DOHH2 (cell line): ENCODE data around the gene PCDH9.

Experiments
- H3F3A ChIP-seq: fragments of 200-600 bp; sonication (generic), shearing (Covaris generic); 2 replicates; pipeline ENCODE4 v1.6.0; 2016; ENCODE audit warnings: antibody characterized with exemption, mild to moderate bottlenecking; ENCODE audit not compliant: control insufficient read depth, insufficient read depth
- H3K27ac ChIP-seq: fragments of 200-600 bp; sonication (generic); 2 replicates; pipeline ENCODE4 v1.5.1; 2014; ENCODE audit warnings: low read depth, mild to moderate bottlenecking, low read length, moderate library complexity
- H3K27me3 ChIP-seq: fragments of 200-600 bp; sonication (generic); 2 replicates; pipeline ENCODE4 v1.6.1; 2014; ENCODE audit warnings: mild to moderate bottlenecking, low read length, mixed read lengths; ENCODE audit not compliant: control insufficient read depth
- H3K36me3 ChIP-seq: fragments of 200-600 bp; sonication (generic); 2 replicates; pipeline ENCODE4 v1.6.1; 2014; ENCODE audit warnings: mild to moderate bottlenecking, low read length, moderate library complexity, mixed read lengths; ENCODE audit not compliant: control insufficient read depth
- H3K4me1 ChIP-seq: fragments of 200-600 bp; sonication (generic); 2 replicates; pipeline ENCODE4 v1.6.1; 2014; ENCODE audit warnings: mild to moderate bottlenecking, low read length, mixed read lengths; ENCODE audit not compliant: control insufficient read depth
- H3K4me2 ChIP-seq: fragments of 200-600 bp; sonication (generic); 2 replicates; pipeline ENCODE4 v1.6.0; 2014; ENCODE audit warnings: mild to moderate bottlenecking, low read length, moderate library complexity
- H3K4me3 ChIP-seq: fragments of 200-600 bp; sonication (generic); 2 replicates; pipeline ENCODE4 v1.5.1; 2014; ENCODE audit warnings: mild to moderate bottlenecking, low read length, mixed read lengths
- H3K79me2 ChIP-seq: fragments of 200-600 bp; sonication (generic); 2 replicates; pipeline ENCODE4 v1.6.1; 2014; ENCODE audit warnings: mild to moderate bottlenecking, low read length, mixed read lengths; ENCODE audit not compliant: control insufficient read depth
- H3K9me2 ChIP-seq: fragments of 200-600 bp; sonication (generic); replicated peaks from 2 replicates; pipeline ENCODE4 v1.6.1; 2014; ENCODE audit warnings: mild to moderate bottlenecking, low read length, mixed read lengths; ENCODE audit not compliant: control insufficient read depth
- H3K9me3 ChIP-seq: fragments of 200-600 bp; sonication (generic); 2 replicates; pipeline ENCODE4 v1.6.1; 2014; ENCODE audit warnings: antibody characterized with exemption, low read length, mixed read lengths; ENCODE audit not compliant: control insufficient read depth, insufficient read depth
- H4K20me1 ChIP-seq: fragments of 200-600 bp; sonication (generic); 2 replicates; pipeline ENCODE4 v1.6.0; 2014; ENCODE audit warnings: low read depth, mild to moderate bottlenecking, antibody characterized with exemption, low read length, moderate library complexity; ENCODE audit not compliant: control insufficient read depth, insufficient read depth
- CTCF ChIP-seq: fragments of 200-600 bp; sonication (generic); IDR thresholded peaks from one replicate; pipeline ENCODE4 v1.5.1; 2014; ENCODE audit warnings: antibody characterized with exemption, mild to moderate bottlenecking, low read depth, low read length; ENCODE audit not compliant: poor library complexity, severe bottlenecking
- EZH2phosphoT487 ChIP-seq: fragments of 200-600 bp; sonication (generic); IDR thresholded peaks from 2 replicates; pipeline ENCODE4 v1.6.1; 2017; ENCODE audit warnings: borderline replicate concordance, mild to moderate bottlenecking, antibody characterized with exemption, low read length, moderate library complexity, mixed read lengths

Gene PCDH9

DNA sequence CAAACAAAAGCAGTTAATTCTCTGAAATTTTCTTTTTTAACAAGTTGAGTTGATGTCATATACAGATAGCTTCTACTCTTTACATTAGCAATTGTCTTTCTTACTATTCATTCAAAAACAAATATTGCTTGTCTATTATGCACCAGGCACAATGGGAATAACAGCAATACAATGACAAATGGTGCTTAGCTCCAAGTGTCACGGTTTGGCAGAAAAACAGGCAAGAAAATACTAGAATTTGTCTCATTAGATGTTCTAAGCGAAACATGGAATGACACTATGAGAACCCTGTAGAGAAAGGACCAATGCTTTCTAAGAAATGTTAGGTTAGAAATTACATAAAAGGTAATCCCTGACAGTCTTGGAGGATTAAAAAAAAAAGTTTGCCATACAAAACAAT lies 187.6 kb downstream of the PCDH9 start:
- Histone ChIP-seq H3K9me3 (peaks cover 4% of the 10 kb centered on the region; the same call in 1 of the 2 replicates), H3K36me3 (no peaks in the 10 kb centered on the region), H3K27ac (no peak overlapping the region), H3K4me3 (no peak overlapping the region), H3F3A (no peaks in the 10 kb centered on the region), H3K79me2 (no peaks in the 10 kb centered on the region), H3K27me3 (no peaks in the 10 kb centered on the region), H3K4me2 (no peak overlapping the region), H4K20me1 (no peaks in the 10 kb centered on the region), H3K9me2 (no peaks in the 10 kb centered on the region; the same call in 1 of the 2 replicates), H3K4me1 (no peaks in the 10 kb centered on the region)
- no peak for TF ChIP-seq EZH2phosphoT487
- no peak for TF ChIP-seq CTCF

DNA sequence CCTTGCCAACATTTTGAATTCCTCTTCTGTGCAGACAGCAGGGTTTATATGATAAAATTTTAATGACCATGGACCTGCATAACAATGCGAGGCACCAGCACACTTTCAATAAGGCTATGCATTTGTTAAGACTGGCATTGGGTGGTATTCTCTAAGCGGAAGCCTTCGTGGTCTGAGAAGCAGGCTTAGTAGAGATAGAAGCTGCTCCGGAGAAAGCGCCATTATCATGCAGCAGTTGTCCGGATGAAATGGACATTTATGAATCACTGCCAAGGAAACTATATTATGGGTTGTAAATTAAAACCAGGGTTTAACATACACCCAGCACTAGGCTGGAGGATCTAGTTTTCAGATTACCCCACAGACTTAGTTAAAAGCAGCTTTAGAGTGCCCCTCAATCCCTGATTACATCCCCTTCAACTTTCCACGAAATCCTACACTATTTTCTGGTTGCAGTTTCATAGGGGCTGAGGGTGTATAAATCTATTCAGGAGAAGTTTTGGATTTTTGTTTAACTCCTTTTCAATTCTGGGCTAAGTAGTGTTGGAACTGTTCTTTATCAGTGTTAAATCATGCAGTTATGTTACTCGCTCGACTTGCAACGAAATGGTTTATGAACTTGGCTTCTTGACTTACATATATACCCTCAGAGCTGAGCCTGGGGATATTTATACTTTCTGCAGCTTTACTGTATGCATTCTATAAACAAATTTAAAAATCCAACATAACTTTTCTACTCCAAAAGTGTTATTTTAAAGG lies 193.3 kb downstream of the PCDH9 start:
- Histone ChIP-seq H3K9me2 (no peaks in the 10 kb centered on the region), H3K27ac (no peak overlapping the region), H3F3A (no peaks in the 10 kb centered on the region), H3K27me3 (no peaks in the 10 kb centered on the region), H3K4me1 (no peaks in the 10 kb centered on the region), H3K36me3 (no peaks in the 10 kb centered on the region), H3K79me2 (no peaks in the 10 kb centered on the region), H3K4me3 (no peak overlapping the region), H4K20me1 (no peaks in the 10 kb centered on the region), H3K9me3 (peaks cover under 1% of the 10 kb centered on the region; the same call in 1 of the 2 replicates), H3K4me2 (no peak overlapping the region)
- no peak for TF ChIP-seq CTCF
- no peak for TF ChIP-seq EZH2phosphoT487

- H3K27me3 ChIP-seq: no peaks in the 10 kb centered on the region
- no peak overlapping the region for H3K27ac ChIP-seq
- no peaks in the 10 kb centered on the region for H3K4me1 ChIP-seq
- H3K4me2 ChIP-seq: no peak overlapping the region
- H3K9me2 ChIP-seq: no peaks in the 10 kb centered on the region
- H3K9me3 ChIP-seq: no peaks in the 10 kb centered on the region
- no peaks in the 10 kb centered on the region for H4K20me1 ChIP-seq
- no peaks in the 10 kb centered on the region for H3K36me3 ChIP-seq
- no peaks in the 10 kb centered on the region for H3K79me2 ChIP-seq
- H3K4me3 ChIP-seq: no peak overlapping the region
- no peaks in the 10 kb centered on the region for H3F3A ChIP-seq
- no peak for TF ChIP-seq CTCF
- TF ChIP-seq EZH2phosphoT487: no peak
These were observed 197.0 kb downstream of the PCDH9 start for GRCh38 chr13:67033170-67033569.
